Eye (tissue), 1 donor: ENCODE results near the gene YBX2.
"Not testable (repeated sequence)": the region's sequence is repeated elsewhere in the genome, so short reads cannot be mapped to it uniquely, and the experiment has no call there.

ENCODE experiments used
- DNase-seq: peaks from one replicate; pipeline ENCODE4 v3.0.0-alpha.2; 2015

YBX2 gene

GRCh38 chr17:7294614-7295153 is at the start of gene YBX2:
TSS of gene YBX2 (minus strand) at chr17:7294639. CDS start at chr17:7294500, 139 bp downstream.
- DNase-seq: peak; percentile 75

GRCh38 chr17:7343250-7343649 is 48.8 kb upstream of the YBX2 start:
- no peak for DNase-seq

- no peak for DNase-seq
Observed at GRCh38 chr17:7341842-7342241, 47.4 kb upstream of the YBX2 start.

- DNase-seq: no peak
Observed at GRCh38 chr17:7340179-7340578, 45.7 kb upstream of the YBX2 start.

GRCh38 chr17:7337600-7337999 is 43.2 kb upstream of the YBX2 start:
- DNase-seq: not testable (repeated sequence)

- no peak for DNase-seq
Observed at GRCh38 chr17:7336240-7337175, 42.1 kb upstream of the YBX2 start, which contains the start of gene ACAP1. TSS of gene ACAP1 (plus strand) at chr17:7336529. CDS start at chr17:7336735, 206 bp downstream.

- DNase-seq: not testable (repeated sequence)
Observed at GRCh38 chr17:7335765-7336164, 41.3 kb upstream of the YBX2 start.

GRCh38 chr17:7334938-7335538 is 40.6 kb upstream of the YBX2 start:
- no peak for DNase-seq

- DNase-seq: not testable (repeated sequence)
Observed at GRCh38 chr17:7332600-7333069, 38.2 kb upstream of the YBX2 start.

- no peak for DNase-seq
Observed at GRCh38 chr17:7332111-7332510, 37.7 kb upstream of the YBX2 start.

- no peak for DNase-seq
Observed at GRCh38 chr17:7330638-7331015, 36.2 kb upstream of the YBX2 start.

- DNase-seq: peak; percentile 97
Observed at GRCh38 chr17:7329997-7330637, 35.7 kb upstream of the YBX2 start.

- peak; percentile 99 for DNase-seq
Observed at GRCh38 chr17:7329374-7329996, 35.0 kb upstream of the YBX2 start.

GRCh38 chr17:7328840-7329373 is 34.5 kb upstream of the YBX2 start, which contains the start of gene NEURL4:
TSS of gene NEURL4 (minus strand) at chr17:7329335. CDS start at chr17:7329312, 23 bp downstream.
- DNase-seq: no peak

GRCh38 chr17:7328009-7328408 is 33.6 kb upstream of the YBX2 start:
- DNase-seq: no peak

GRCh38 chr17:7327501-7327900 is 33.1 kb upstream of the YBX2 start:
- DNase-seq: no peak

GRCh38 chr17:7327056-7327455 is 32.6 kb upstream of the YBX2 start:
- no peak for DNase-seq

GRCh38 chr17:7326186-7326585 is 31.7 kb upstream of the YBX2 start:
- no peak for DNase-seq

GRCh38 chr17:7325031-7325528 is 30.6 kb upstream of the YBX2 start:
- DNase-seq: no peak

GRCh38 chr17:7324438-7324779 is 30.0 kb upstream of the YBX2 start:
- DNase-seq: no peak

GRCh38 chr17:7323731-7324437 is 29.4 kb upstream of the YBX2 start:
- peak; percentile 63 for DNase-seq
